SK-N-SH treated with all-trans-retinoic acid at 6 μM for 48 hours (cell line): ENCODE data around the gene CDH4.

Experiments
- ARNTL ChIP-seq: fragments of 450-650 bp; formaldehyde crosslinking; IDR thresholded peaks from 2 replicates; pipeline ENCODE4 v1.5.0; 2020; ENCODE audit warnings: low read depth, mild to moderate bottlenecking, moderate library complexity, borderline replicate concordance
- CSDC2 ChIP-seq: fragments of 250-450 bp; sonication (Bioruptor Pico); IDR thresholded peaks from 2 replicates; pipeline ENCODE4 v1.5.0; 2020; ENCODE audit warnings: mild to moderate bottlenecking, moderate library complexity
- ISL1 ChIP-seq: fragments of 250-450 bp; sonication (Bioruptor Pico); IDR thresholded peaks from 2 replicates; pipeline ENCODE4 v2.1.2; 2022; ENCODE audit warnings: mild to moderate bottlenecking, moderate library complexity
- OSR1 ChIP-seq: fragments of 250-450 bp; sonication (Bioruptor Pico); IDR thresholded peaks from 2 replicates; pipeline ENCODE4 v1.8.0; 2022; ENCODE audit warnings: moderate library complexity, mild to moderate bottlenecking, inconsistent platforms
- POU6F1 ChIP-seq: fragments of 250-450 bp; sonication (Bioruptor Pico); IDR thresholded peaks from 2 replicates; pipeline ENCODE4 v1.8.0; 2021; ENCODE audit warnings: low read depth, mild to moderate bottlenecking, moderate library complexity, borderline replicate concordance
- RARB ChIP-seq: fragments of 250-450 bp; sonication (Bioruptor Pico); IDR thresholded peaks from 2 replicates; pipeline ENCODE4 v1.8.0; 2021; ENCODE audit warnings: mild to moderate bottlenecking, moderate library complexity
- SNAI2 ChIP-seq: fragments of 250-450 bp; sonication (Bioruptor Pico); IDR thresholded peaks from 2 replicates; pipeline ENCODE4 v1.5.0; 2020; ENCODE audit warnings: mild to moderate bottlenecking, moderate library complexity
- TSHZ2 ChIP-seq: fragments of 250-450 bp; sonication (Bioruptor Pico); IDR thresholded peaks from 2 replicates; pipeline ENCODE4 v1.5.0; 2020; ENCODE audit warnings: mild to moderate bottlenecking, moderate library complexity
- ZC3H10 ChIP-seq: fragments of 250-450 bp; sonication (Bioruptor Pico); IDR thresholded peaks from 2 replicates; pipeline ENCODE4 v1.5.1; 2021; ENCODE audit warnings: mild to moderate bottlenecking, moderate library complexity
- ZNF8 ChIP-seq: fragments of 450-650 bp; formaldehyde crosslinking; IDR thresholded peaks from 2 replicates; pipeline ENCODE4 v1.5.0; 2020; ENCODE audit warnings: mild to moderate bottlenecking, moderate library complexity
- TF ChIP-seq, protein P1 (sequence below): fragments of 250-450 bp; sonication (Bioruptor Pico); IDR thresholded peaks from 2 replicates; pipeline ENCODE4 v1.5.1; 2020; ENCODE audit warnings: low read depth, mild to moderate bottlenecking, moderate library complexity
- TF ChIP-seq, protein P2 (sequence below): fragments of 250-450 bp; sonication (Bioruptor Pico); IDR thresholded peaks from 2 replicates; pipeline ENCODE4 v1.5.1; 2021; ENCODE audit warnings: mild to moderate bottlenecking, moderate library complexity
- TF ChIP-seq, protein P3 (sequence below): fragments of 250-450 bp; sonication (Bioruptor Pico); IDR thresholded peaks from 2 replicates; pipeline ENCODE4 v1.8.0; 2020; ENCODE audit warnings: mild to moderate bottlenecking, moderate library complexity, borderline replicate concordance

DNA sequence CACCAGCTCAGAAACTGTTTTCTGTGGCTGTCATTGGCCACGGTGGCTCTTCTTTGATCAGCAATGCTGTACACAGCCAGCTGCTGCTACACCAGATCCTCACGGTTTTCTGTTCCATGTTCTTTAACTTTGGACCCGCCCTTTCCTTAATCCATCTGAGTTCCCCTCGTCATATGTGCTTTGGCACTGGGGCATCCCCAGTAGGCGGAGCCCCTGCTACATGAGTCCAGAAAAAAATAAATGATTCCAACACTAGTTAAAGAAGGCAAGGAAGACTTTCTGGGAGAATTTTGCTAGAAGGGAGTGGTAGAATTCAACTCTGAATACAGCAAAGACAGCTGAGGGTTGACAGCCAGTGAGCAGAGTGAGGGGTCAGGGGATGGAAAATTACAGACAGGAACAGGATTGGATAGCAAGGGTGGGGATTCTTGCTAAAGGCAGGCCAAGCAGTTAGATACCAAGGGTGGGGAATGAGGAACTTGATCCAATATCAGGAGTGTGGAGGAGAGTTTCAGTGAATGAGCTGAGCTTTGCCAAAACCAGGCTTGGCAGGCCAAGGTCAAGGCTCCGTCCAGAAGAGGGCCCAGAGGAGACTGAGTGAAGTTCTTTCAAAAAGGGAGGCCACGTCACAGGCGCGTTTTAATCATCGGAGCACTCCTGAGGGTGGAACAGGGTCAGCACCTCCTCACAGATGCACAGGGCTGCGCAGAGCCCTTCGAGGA lies 391.8 kb downstream of the CDH4 start:
- TF ChIP-seq ZC3H10 (CRISPR knock-in tag) (no peak), ZNF8 (CRISPR knock-in tag) (no peak), CSDC2 (CRISPR knock-in tag) (no peak), ARNTL (CRISPR knock-in tag) (no peak), ISL1 (CRISPR knock-in tag) (no peak), TSHZ2 (no peak), RARB (CRISPR knock-in tag) (no peak), SNAI2 (CRISPR knock-in tag) (no peak), POU6F1 (CRISPR knock-in tag) (no peak), OSR1 (CRISPR knock-in tag) (no peak)
- TF ChIP-seq, protein P1, sequence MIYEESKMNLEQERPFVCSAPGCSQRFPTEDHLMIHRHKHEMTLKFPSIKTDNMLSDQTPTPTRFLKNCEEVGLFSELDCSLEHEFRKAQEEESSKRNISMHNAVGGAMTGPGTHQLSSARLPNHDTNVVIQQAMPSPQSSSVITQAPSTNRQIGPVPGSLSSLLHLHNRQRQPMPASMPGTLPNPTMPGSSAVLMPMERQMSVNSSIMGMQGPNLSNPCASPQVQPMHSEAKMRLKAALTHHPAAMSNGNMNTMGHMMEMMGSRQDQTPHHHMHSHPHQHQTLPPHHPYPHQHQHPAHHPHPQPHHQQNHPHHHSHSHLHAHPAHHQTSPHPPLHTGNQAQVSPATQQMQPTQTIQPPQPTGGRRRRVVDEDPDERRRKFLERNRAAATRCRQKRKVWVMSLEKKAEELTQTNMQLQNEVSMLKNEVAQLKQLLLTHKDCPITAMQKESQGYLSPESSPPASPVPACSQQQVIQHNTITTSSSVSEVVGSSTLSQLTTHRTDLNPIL, result no peak
- TF ChIP-seq, protein P2, sequence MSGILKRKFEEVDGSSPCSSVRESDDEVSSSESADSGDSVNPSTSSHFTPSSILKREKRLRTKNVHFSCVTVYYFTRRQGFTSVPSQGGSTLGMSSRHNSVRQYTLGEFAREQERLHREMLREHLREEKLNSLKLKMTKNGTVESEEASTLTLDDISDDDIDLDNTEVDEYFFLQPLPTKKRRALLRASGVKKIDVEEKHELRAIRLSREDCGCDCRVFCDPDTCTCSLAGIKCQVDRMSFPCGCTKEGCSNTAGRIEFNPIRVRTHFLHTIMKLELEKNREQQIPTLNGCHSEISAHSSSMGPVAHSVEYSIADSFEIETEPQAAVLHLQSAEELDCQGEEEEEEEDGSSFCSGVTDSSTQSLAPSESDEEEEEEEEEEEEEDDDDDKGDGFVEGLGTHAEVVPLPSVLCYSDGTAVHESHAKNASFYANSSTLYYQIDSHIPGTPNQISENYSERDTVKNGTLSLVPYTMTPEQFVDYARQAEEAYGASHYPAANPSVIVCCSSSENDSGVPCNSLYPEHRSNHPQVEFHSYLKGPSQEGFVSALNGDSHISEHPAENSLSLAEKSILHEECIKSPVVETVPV, result no peak
- TF ChIP-seq, protein P3, sequence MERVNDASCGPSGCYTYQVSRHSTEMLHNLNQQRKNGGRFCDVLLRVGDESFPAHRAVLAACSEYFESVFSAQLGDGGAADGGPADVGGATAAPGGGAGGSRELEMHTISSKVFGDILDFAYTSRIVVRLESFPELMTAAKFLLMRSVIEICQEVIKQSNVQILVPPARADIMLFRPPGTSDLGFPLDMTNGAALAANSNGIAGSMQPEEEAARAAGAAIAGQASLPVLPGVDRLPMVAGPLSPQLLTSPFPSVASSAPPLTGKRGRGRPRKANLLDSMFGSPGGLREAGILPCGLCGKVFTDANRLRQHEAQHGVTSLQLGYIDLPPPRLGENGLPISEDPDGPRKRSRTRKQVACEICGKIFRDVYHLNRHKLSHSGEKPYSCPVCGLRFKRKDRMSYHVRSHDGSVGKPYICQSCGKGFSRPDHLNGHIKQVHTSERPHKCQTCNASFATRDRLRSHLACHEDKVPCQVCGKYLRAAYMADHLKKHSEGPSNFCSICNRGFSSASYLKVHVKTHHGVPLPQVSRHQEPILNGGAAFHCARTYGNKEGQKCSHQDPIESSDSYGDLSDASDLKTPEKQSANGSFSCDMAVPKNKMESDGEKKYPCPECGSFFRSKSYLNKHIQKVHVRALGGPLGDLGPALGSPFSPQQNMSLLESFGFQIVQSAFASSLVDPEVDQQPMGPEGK (CRISPR knock-in tag), result no peak
